Right lung (tissue), 5 donors: Measurements from ENCODE around the gene CBFA2T3. TPM values are rescaled to one million over a fixed set of nuclear protein-coding genes. Genes with fewer than 3 reads are reported as not detected.

Experiments used
- DNase-seq, 2 donors: peaks; one replicate each; pipeline ENCODE4 v3.0.0-alpha.2; 2013
- polyA plus RNA-seq, 5 donors: library from polyadenylated mRNA; unstranded; fragments of 120-200 nt; gene quantifications; one replicate each; pipeline versions ENCODE4 v1.2.1 to v1.2.3, GENCODE V29; 2013; ENCODE audit warnings: inconsistent platforms in 1 of 5, low replicate concordance in 1 of 5; ENCODE audit not compliant: insufficient read length in 5 of 5, insufficient read depth in 1 of 5

Gene CBFA2T3
- polyA plus RNA-seq, 5 donors: 3.6 to 9.0 (median 5.6) TPM

GRCh38 chr16:88842308-88842756 is 134.7 kb downstream of the CBFA2T3 start:
- DNase-seq: no peak

GRCh38 chr16:88841521-88842307 is 135.3 kb downstream of the CBFA2T3 start:
- DNase-seq: no peak

GRCh38 chr16:88840600-88841215 is 136.3 kb downstream of the CBFA2T3 start:
- DNase-seq: no peak

- no peak for DNase-seq
These were observed 137.0 kb downstream of the CBFA2T3 start for GRCh38 chr16:88839745-88840599.

- no peak for DNase-seq
These were observed 137.9 kb downstream of the CBFA2T3 start for GRCh38 chr16:88839026-88839529.

- DNase-seq: no peak
These were observed 138.4 kb downstream of the CBFA2T3 start for GRCh38 chr16:88838566-88838965.

GRCh38 chr16:88837806-88838205 is 139.2 kb downstream of the CBFA2T3 start:
- no peak for DNase-seq

GRCh38 chr16:88836791-88837190 is 140.2 kb downstream of the CBFA2T3 start:
- no peak for DNase-seq

GRCh38 chr16:88835818-88836217 is 141.2 kb downstream of the CBFA2T3 start:
- DNase-seq: no peak

- no peak for DNase-seq
These were observed 141.6 kb downstream of the CBFA2T3 start for GRCh38 chr16:88835383-88835782.

- DNase-seq: no peak
These were observed 142.3 kb downstream of the CBFA2T3 start for GRCh38 chr16:88834670-88835069.

- DNase-seq: no peak
These were observed 143.9 kb downstream of the CBFA2T3 start for GRCh38 chr16:88833086-88833485.

GRCh38 chr16:88831838-88832237 is 145.2 kb downstream of the CBFA2T3 start:
- no peak for DNase-seq

GRCh38 chr16:88830783-88831182 is 146.2 kb downstream of the CBFA2T3 start:
- DNase-seq: no peak

GRCh38 chr16:88830258-88830657 is 146.7 kb downstream of the CBFA2T3 start:
- DNase-seq: peak; percentile 90 to 92

- DNase-seq: no peak
These were observed 148.3 kb downstream of the CBFA2T3 start for GRCh38 chr16:88828711-88829110.

- DNase-seq: no peak
These were observed 149.3 kb downstream of the CBFA2T3 start for GRCh38 chr16:88827727-88828126.

GRCh38 chr16:88826070-88826840 is 150.8 kb downstream of the CBFA2T3 start:
- DNase-seq: no peak

GRCh38 chr16:88825146-88825545 is 151.9 kb downstream of the CBFA2T3 start:
- DNase-seq: no peak
